GM20431 (cell line): Measurements from ENCODE around the gene ABCC11.

ENCODE experiments used
- in situ Hi-C: fragments of 300-500 bp; cut with MseI, MboI; formaldehyde crosslinking; loops from one replicate; pipeline ENCODE4 v1.15.0; 2020; ENCODE audit warnings: low sequenced_read_pairs; ENCODE audit not compliant: unreplicated experiment

The ABCC11 gene

GRCh38 chr16:48168075-48168474 lies 79.3 kb downstream of the ABCC11 start:
- in situ Hi-C loops, result loop anchor here (25.0 kb wide), 3 partner anchors 1006 to 1206 kb away; partner anchors contain the start of gene DNAJA2

- in situ Hi-C loops, result loop anchor here (25.0 kb wide), 3 partner anchors 1004 to 1204 kb away; partner anchors contain the start of gene DNAJA2
These were observed 80.7 kb downstream of the ABCC11 start for GRCh38 chr16:48166617-48167016.

GRCh38 chr16:48165961-48166578 lies 81.3 kb downstream of the ABCC11 start:
- in situ Hi-C loops, result loop anchor here (25.0 kb wide), 3 partner anchors 1004 to 1204 kb away; partner anchors contain the start of gene DNAJA2

GRCh38 chr16:48164907-48165715 lies 82.2 kb downstream of the ABCC11 start:
- in situ Hi-C loops, result loop anchor here (25.0 kb wide), 3 partner anchors 1003 to 1203 kb away; partner anchors contain the start of gene DNAJA2

GRCh38 chr16:48162839-48163410 lies 84.4 kb downstream of the ABCC11 start:
- in situ Hi-C loops, result loop anchor here (25.0 kb wide), 3 partner anchors 1001 to 1201 kb away; partner anchors contain the start of gene DNAJA2

- in situ Hi-C loops, result loop anchor here (25.0 kb wide), 3 partner anchors 1000 to 1200 kb away; partner anchors contain the start of gene DNAJA2
These were observed 85.4 kb downstream of the ABCC11 start for GRCh38 chr16:48161906-48162305.

- in situ Hi-C loops, result loop anchor here (25.0 kb wide), 3 partner anchors 998 to 1198 kb away; partner anchors contain the start of gene DNAJA2
These were observed 86.8 kb downstream of the ABCC11 start for GRCh38 chr16:48160575-48160974.

- in situ Hi-C loops, result loop anchor here (25.0 kb wide), 3 partner anchors 996 to 1196 kb away; partner anchors contain the start of gene DNAJA2
These were observed 89.0 kb downstream of the ABCC11 start for GRCh38 chr16:48158296-48158695.

- in situ Hi-C loops, result loop anchor here (25.0 kb wide), 3 partner anchors 995 to 1195 kb away; partner anchors contain the start of gene DNAJA2
These were observed 89.5 kb downstream of the ABCC11 start for GRCh38 chr16:48157794-48158193.

- in situ Hi-C loops, result loop anchor here (25.0 kb wide), 3 partner anchors 995 to 1195 kb away; partner anchors contain the start of gene DNAJA2
These were observed 90.0 kb downstream of the ABCC11 start for GRCh38 chr16:48157302-48157701.

GRCh38 chr16:48156790-48157209 lies 90.5 kb downstream of the ABCC11 start:
- in situ Hi-C loops, result loop anchor here (25.0 kb wide), 3 partner anchors 994 to 1194 kb away; partner anchors contain the start of gene DNAJA2

- in situ Hi-C loops, result loop anchor here (25.0 kb wide), 3 partner anchors 994 to 1194 kb away; partner anchors contain the start of gene DNAJA2
These were observed 91.2 kb downstream of the ABCC11 start, which contains the start of gene ABCC12 for GRCh38 chr16:48155926-48156789. Gene ABCC12 (minus strand): TSS chr16:48155993. CDS start chr16:48146424, 9,569 bp downstream.

- in situ Hi-C loops, result loop anchor here (25.0 kb wide), 3 partner anchors 991 to 1191 kb away; partner anchors contain the start of gene DNAJA2
These were observed 93.6 kb downstream of the ABCC11 start for GRCh38 chr16:48153774-48154173.

- in situ Hi-C loops, result loop anchor here (25.0 kb wide), 3 partner anchors 990 to 1190 kb away; partner anchors contain the start of gene DNAJA2
These were observed 95.1 kb downstream of the ABCC11 start for GRCh38 chr16:48152226-48152625.

- in situ Hi-C loops, result loop anchor here (25.0 kb wide), 3 partner anchors 988 to 1188 kb away; partner anchors contain the start of gene DNAJA2
These were observed 96.6 kb downstream of the ABCC11 start for GRCh38 chr16:48150707-48151106.

GRCh38 chr16:48146710-48147109 lies 100.6 kb downstream of the ABCC11 start:
- in situ Hi-C loops, result loop anchor here (25.0 kb wide), 1 partner anchor 259 kb away; no protein-coding TSS in a partner anchor

GRCh38 chr16:48146131-48146530 lies 101.2 kb downstream of the ABCC11 start:
- in situ Hi-C loops, result loop anchor here (25.0 kb wide), 1 partner anchor 259 kb away; no protein-coding TSS in a partner anchor

GRCh38 chr16:48143812-48144368 lies 103.4 kb downstream of the ABCC11 start:
- in situ Hi-C loops, result loop anchor here (25.0 kb wide), 1 partner anchor 257 kb away; no protein-coding TSS in a partner anchor
